SK-N-SH (cell line): ENCODE results near the gene CD68.

Source experiments
- CHD2 ChIP-seq: fragments of 150-350 bp; IDR thresholded peaks from 2 replicates; pipeline ENCODE4 v1.6.1; 2018; ENCODE audit warnings: low read length; ENCODE audit not compliant: partially characterized antibody
- EP300 ChIP-seq, 2 experiments: IDR thresholded peaks; 2 replicates each; pipeline versions ENCODE4 v1.4.0 to v1.6.1; 2012; ENCODE audit warnings: borderline replicate concordance in 1 of 2, low read depth in 1 of 2, low read length in 1 of 2
- EZH2phosphoT487 ChIP-seq: fragments of 200-600 bp; sonication (generic); IDR thresholded peaks from 2 replicates; pipeline ENCODE4 v1.6.1; 2017; ENCODE audit warnings: low read depth, mixed run types, mild to moderate bottlenecking, antibody characterized with exemption, moderate library complexity, borderline replicate concordance
- FOSL2 ChIP-seq: IDR thresholded peaks from 2 replicates; pipeline ENCODE4 v1.4.0; 2012; ENCODE audit warnings: low read depth, mild to moderate bottlenecking, moderate library complexity, borderline replicate concordance
- FOXM1 ChIP-seq: IDR thresholded peaks from 2 replicates; pipeline ENCODE4 v1.4.0; 2012; ENCODE audit warnings: low read depth, mild to moderate bottlenecking
- GABPA ChIP-seq: IDR thresholded peaks from 2 replicates; pipeline ENCODE4 v1.4.0; 2012; ENCODE audit warnings: low read depth, mild to moderate bottlenecking
- JUND ChIP-seq: IDR thresholded peaks from 2 replicates; pipeline ENCODE4 v1.4.0; 2012
- MXI1 ChIP-seq: IDR thresholded peaks from 2 replicates; pipeline ENCODE4 v1.6.1; 2012; ENCODE audit warnings: mild to moderate bottlenecking, low read depth, low read length, improper control_type of control experiment
- POLR2AphosphoS5 ChIP-seq: IDR thresholded peaks from 2 replicates; pipeline ENCODE4 v1.6.1; 2012; ENCODE audit warnings: low read depth, low read length
- RAD21 ChIP-seq: IDR thresholded peaks from 2 replicates; pipeline ENCODE4 v1.6.1; 2012; ENCODE audit warnings: mild to moderate bottlenecking, low read length
- TF ChIP-seq, protein P1 (sequence below): fragments of 200-600 bp; sonication (generic); IDR thresholded peaks from 2 replicates; pipeline ENCODE4 v1.6.1; 2017; ENCODE audit warnings: antibody characterized with exemption, mild to moderate bottlenecking, moderate library complexity
- TF ChIP-seq, protein P2 (sequence below): IDR thresholded peaks from 2 replicates; pipeline ENCODE4 v1.4.0; 2012; ENCODE audit warnings: low read depth
- TF ChIP-seq, protein P3 (sequence below): IDR thresholded peaks from 2 replicates; pipeline ENCODE4 v1.6.1; 2012; ENCODE audit warnings: mild to moderate bottlenecking, low read depth, low read length, moderate library complexity

DNA sequence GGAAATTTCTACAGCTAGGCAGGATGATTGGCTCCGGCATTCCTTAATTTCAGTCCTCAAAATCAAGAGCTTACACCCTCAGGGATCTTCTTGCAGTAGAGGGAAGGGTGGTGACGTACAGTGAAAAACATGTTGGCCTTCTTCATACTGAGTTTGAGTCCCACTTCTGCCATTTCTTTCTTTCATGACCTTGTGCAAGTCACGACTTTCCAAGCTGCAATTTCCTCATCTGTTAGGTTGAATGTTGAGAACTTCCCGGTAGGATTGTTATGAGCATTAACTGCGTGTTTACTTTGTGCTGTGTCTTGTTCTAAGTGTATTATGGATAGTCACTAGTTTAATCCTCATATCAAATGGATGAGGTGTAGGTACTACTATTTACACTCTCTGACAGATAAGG, 9.9 kb upstream of the CD68 start:
- TF ChIP-seq, protein P1, sequence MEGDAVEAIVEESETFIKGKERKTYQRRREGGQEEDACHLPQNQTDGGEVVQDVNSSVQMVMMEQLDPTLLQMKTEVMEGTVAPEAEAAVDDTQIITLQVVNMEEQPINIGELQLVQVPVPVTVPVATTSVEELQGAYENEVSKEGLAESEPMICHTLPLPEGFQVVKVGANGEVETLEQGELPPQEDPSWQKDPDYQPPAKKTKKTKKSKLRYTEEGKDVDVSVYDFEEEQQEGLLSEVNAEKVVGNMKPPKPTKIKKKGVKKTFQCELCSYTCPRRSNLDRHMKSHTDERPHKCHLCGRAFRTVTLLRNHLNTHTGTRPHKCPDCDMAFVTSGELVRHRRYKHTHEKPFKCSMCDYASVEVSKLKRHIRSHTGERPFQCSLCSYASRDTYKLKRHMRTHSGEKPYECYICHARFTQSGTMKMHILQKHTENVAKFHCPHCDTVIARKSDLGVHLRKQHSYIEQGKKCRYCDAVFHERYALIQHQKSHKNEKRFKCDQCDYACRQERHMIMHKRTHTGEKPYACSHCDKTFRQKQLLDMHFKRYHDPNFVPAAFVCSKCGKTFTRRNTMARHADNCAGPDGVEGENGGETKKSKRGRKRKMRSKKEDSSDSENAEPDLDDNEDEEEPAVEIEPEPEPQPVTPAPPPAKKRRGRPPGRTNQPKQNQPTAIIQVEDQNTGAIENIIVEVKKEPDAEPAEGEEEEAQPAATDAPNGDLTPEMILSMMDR = no peak
- TF ChIP-seq POLR2AphosphoS5 (no peak), EP300 (IDR thresholded peaks at IDR 0.05; ENCODE audit: borderline replicate concordance in 1 of 2, low read depth in 1 of 2, low read length in 1 of 2) (no peak), GABPA (no peak), EZH2phosphoT487 (no peak), FOSL2 (no peak), CHD2 (no peak), MXI1 (no peak), FOXM1 (no peak), RAD21 (no peak), JUND (no peak)
- TF ChIP-seq, protein P2, sequence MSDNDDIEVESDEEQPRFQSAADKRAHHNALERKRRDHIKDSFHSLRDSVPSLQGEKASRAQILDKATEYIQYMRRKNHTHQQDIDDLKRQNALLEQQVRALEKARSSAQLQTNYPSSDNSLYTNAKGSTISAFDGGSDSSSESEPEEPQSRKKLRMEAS = no peak
- TF ChIP-seq, protein P3, sequence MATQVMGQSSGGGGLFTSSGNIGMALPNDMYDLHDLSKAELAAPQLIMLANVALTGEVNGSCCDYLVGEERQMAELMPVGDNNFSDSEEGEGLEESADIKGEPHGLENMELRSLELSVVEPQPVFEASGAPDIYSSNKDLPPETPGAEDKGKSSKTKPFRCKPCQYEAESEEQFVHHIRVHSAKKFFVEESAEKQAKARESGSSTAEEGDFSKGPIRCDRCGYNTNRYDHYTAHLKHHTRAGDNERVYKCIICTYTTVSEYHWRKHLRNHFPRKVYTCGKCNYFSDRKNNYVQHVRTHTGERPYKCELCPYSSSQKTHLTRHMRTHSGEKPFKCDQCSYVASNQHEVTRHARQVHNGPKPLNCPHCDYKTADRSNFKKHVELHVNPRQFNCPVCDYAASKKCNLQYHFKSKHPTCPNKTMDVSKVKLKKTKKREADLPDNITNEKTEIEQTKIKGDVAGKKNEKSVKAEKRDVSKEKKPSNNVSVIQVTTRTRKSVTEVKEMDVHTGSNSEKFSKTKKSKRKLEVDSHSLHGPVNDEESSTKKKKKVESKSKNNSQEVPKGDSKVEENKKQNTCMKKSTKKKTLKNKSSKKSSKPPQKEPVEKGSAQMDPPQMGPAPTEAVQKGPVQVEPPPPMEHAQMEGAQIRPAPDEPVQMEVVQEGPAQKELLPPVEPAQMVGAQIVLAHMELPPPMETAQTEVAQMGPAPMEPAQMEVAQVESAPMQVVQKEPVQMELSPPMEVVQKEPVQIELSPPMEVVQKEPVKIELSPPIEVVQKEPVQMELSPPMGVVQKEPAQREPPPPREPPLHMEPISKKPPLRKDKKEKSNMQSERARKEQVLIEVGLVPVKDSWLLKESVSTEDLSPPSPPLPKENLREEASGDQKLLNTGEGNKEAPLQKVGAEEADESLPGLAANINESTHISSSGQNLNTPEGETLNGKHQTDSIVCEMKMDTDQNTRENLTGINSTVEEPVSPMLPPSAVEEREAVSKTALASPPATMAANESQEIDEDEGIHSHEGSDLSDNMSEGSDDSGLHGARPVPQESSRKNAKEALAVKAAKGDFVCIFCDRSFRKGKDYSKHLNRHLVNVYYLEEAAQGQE = no peak
